ENCODE results near the gene ASTN2. TPM values are rescaled to one million over a fixed set of nuclear protein-coding genes. Genes with fewer than 3 reads are reported as not detected.

Gene ASTN2
- total RNA-seq, 1 donor from 2014 or later, result 0.53 TPM

DNA sequence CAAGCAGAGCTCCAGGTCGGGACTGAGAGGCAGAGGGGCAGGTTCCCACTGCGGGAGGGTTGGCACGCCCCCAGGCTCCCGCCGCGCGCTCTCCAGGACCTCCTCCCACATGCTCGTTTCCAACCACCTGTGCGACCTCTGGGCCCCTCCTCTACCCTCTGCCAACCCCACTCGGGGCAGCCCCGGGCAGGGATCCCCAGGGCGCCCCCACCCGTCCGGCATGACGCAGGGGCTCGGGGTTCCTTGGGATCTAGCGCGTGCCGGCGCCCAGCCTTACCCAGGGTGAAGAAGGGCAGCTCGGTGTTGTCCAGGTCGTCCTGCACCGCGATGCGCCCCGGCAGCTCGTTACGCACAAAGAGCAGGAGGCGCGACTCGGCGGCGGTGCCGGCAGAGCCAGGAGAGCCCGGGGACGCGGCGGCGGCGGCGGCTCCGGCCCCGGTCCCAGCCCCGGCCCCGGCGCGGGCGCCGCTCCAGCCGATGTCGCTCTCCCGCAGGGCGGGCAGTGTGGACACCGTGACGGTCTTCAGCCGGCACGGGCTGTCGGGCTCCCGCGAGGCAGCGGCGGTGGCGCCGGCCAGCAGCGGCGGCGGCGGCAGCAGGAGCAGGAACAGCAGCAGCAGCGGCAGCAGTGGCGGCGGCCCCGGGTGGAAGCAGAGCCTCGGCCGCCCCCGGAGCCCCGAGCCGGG, 494 bp downstream of the ASTN2 start:
- FAIRE-seq (no peak), DNase-seq (ENCODE audit: low read depth) (no peak)
- TF ChIP-seq, protein P1, sequence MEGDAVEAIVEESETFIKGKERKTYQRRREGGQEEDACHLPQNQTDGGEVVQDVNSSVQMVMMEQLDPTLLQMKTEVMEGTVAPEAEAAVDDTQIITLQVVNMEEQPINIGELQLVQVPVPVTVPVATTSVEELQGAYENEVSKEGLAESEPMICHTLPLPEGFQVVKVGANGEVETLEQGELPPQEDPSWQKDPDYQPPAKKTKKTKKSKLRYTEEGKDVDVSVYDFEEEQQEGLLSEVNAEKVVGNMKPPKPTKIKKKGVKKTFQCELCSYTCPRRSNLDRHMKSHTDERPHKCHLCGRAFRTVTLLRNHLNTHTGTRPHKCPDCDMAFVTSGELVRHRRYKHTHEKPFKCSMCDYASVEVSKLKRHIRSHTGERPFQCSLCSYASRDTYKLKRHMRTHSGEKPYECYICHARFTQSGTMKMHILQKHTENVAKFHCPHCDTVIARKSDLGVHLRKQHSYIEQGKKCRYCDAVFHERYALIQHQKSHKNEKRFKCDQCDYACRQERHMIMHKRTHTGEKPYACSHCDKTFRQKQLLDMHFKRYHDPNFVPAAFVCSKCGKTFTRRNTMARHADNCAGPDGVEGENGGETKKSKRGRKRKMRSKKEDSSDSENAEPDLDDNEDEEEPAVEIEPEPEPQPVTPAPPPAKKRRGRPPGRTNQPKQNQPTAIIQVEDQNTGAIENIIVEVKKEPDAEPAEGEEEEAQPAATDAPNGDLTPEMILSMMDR (IDR thresholded peaks at IDR 0.05; ENCODE audit: insufficient read depth, low read length, severe bottlenecking), result no peak
- Histone ChIP-seq H3K36me3 (ENCODE audit: control insufficient read depth, insufficient read depth, low read length) (no peaks in the 10 kb centered on the region), H3K27me3 (ENCODE audit: control insufficient read depth, insufficient read depth, low read length) (peaks cover 42% of the 10 kb centered on the region), H3K4me3 (ENCODE audit: low read depth, low read length) (peak overlapping the region; percentile 10)

DNA sequence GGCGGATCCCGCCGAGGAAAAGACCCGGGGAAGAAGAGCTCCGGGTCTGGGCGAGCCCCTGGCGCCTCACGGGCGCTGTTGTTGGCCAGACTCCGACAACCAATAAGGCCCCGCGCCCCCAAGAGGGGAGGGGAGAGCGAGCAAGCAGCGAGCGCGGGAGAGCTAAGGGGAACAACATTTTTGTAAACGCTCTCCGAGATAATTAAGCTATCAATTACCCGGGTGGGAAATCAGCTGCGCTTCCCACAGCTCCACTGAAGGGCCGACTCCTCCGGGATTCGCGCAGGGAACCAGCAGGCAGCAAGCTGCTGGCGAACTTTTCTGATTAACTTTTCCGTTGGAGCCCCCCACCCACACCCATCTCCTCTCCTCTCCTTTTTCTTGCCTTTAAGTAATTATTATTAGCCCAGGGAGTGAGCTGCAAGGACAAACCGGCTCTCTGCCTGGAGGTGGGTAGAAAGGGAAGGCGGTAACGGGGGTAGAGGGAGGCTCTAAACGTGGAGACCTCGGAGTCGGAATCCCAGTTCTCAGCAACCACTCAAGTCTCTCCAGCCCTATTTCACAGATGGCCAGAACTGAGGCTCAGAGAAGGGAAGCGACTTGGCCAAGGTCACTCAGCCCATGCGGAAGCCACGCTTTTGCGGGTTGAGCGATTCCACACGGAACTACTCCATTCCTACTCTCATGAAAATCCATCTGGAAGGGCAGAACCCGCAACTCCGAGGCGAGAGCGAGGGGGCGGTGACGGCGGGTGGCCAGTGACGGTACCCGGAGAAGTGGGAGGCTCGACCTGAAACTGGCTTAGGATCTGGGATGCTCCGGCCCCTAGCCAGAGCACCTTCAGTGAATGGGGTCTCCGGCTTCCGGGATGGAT, 1.3 kb downstream of the ASTN2 start:
- no peak overlapping the region for H3K4me3 ChIP-seq (ENCODE audit: low read depth, low read length)
- H3K36me3 ChIP-seq (ENCODE audit: control insufficient read depth, insufficient read depth, low read length), result no peaks in the 10 kb centered on the region
- peaks cover 42% of the 10 kb centered on the region for H3K27me3 ChIP-seq (ENCODE audit: control insufficient read depth, insufficient read depth, low read length)
- DNase-seq (ENCODE audit: low read depth) (no peak), FAIRE-seq (no peak)
- TF ChIP-seq, protein P1 (IDR thresholded peaks at IDR 0.05; ENCODE audit: insufficient read depth, low read length, severe bottlenecking), result no peak

DNA sequence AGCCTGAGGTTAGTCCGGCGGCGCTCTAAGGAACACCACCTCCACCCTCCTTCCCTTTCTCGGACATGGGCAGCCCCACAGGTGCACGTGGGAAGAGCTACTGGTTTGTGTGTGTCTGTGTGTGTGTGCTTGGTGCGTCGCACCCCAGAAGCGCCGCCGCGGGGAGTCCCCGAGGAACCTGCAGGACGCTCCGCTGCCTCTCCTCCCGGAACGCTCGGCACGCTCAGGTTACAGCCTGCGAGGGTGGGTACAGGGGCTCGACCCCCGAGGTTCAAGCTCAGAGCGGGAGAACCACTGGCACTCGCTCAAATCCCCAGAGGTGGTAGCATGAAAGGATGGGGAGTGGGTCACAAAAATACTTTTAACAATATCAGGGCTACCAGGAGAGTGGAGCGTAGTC, 2.0 kb downstream of the ASTN2 start:
- no peak overlapping the region for H3K4me3 ChIP-seq (ENCODE audit: low read depth, low read length)
- no peak for DNase-seq (ENCODE audit: low read depth)
- TF ChIP-seq, protein P1 (IDR thresholded peaks at IDR 0.05; ENCODE audit: insufficient read depth, low read length, severe bottlenecking), result no peak
- peaks cover 42% of the 10 kb centered on the region for H3K27me3 ChIP-seq (ENCODE audit: control insufficient read depth, insufficient read depth, low read length)
- FAIRE-seq, result no peak
- no peaks in the 10 kb centered on the region for H3K36me3 ChIP-seq (ENCODE audit: control insufficient read depth, insufficient read depth, low read length)

DNA sequence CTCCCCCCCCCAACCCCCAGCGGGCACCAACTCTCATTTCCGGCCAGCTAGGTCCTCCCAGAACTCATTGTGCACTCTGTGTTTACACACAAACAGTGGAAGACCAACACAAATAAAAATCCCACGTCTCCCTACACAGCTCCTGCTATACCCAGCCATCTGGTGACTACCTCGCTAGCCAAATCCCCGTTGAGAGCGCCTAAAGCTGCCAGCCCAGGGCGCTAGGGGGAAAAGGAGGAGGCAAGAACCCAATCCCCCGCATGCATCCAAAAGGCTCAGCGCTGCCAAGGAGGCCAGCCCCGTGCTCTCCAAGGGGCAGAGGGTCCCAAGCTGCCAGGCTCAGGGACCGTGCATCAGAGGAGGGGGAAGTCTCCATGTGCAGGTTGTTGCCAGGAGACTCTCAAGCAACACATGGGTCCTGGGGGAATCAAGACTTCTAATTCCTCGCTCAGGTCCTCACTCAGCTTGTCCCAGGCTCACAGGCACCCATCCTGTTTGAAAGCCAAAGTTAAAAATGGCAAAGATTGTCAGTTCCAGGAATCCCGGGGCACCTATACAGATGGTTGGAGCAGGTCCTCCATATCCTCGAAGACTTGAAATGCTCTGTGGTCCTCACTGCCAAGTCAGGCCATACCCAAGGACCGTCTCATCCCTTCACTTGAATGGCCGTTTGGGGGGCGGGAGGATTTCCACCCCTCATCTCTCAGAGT, 2.7 kb downstream of the ASTN2 start:
- peaks cover 42% of the 10 kb centered on the region for H3K27me3 ChIP-seq (ENCODE audit: control insufficient read depth, insufficient read depth, low read length)
- no peak for FAIRE-seq
- TF ChIP-seq, protein P1 (IDR thresholded peaks at IDR 0.05; ENCODE audit: insufficient read depth, low read length, severe bottlenecking), result no peak

DNA sequence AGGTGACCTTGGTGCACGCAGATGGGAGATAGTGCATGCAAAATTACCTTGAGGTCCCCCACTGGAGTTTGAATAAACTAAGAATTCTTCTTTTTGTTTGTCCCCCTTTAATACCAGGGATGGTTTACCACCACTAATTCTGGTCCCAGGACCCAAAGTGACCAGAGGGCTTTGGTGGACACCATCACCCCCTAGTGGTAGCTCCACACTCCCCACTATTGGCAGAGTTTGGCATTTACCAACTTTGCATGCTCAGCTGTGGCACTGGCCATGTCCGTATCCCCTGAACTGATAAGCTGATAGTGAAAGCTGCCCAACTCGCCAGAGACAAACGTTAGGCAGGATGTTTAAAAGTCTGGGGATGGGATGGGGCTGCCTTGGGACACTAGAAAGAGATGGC, 3.3 kb downstream of the ASTN2 start:
- TF ChIP-seq, protein P1 (IDR thresholded peaks at IDR 0.05; ENCODE audit: insufficient read depth, low read length, severe bottlenecking), result peak; percentile 80
- Histone ChIP-seq H3K27me3 (ENCODE audit: control insufficient read depth, insufficient read depth, low read length) (peaks cover 36% of the 10 kb centered on the region), H3K36me3 (ENCODE audit: control insufficient read depth, insufficient read depth, low read length) (no peaks in the 10 kb centered on the region), H3K4me3 (ENCODE audit: low read depth, low read length) (no peak overlapping the region)
- DNase-seq (ENCODE audit: low read depth) (peak; percentile 34), FAIRE-seq (no peak)

More for the DNA sequence above, 2.7 kb downstream of the ASTN2 start:
- H3K4me3 ChIP-seq (ENCODE audit: low read depth, low read length), result no peak overlapping the region
- no peaks in the 10 kb centered on the region for H3K36me3 ChIP-seq (ENCODE audit: control insufficient read depth, insufficient read depth, low read length)
- no peak for DNase-seq (ENCODE audit: low read depth)

All from bronchial epithelial cell (primary cell).